Measurements from ENCODE around the gene SLC30A3.

The SLC30A3 gene

DNA sequence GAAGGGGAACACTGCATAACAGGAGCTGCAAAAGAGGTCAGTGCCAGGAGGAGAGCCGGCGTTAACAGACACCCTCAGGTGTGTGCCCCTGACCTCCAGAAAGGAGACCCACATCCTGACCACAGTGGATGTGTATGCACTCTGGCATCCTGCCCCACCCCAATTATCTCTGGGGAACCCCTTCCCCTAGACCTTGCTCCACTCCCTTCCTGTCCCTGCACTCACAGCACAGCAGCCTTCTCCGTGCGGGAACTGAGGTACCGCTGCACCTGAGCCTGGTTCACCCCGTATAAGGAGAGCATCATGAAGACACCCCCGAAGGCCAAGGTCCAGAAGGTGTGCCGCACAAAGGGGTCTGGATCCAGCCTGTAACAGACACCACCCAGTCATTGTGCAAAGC, 58.3 kb downstream of the SLC30A3 start:
- TF ChIP-seq, protein P1, sequence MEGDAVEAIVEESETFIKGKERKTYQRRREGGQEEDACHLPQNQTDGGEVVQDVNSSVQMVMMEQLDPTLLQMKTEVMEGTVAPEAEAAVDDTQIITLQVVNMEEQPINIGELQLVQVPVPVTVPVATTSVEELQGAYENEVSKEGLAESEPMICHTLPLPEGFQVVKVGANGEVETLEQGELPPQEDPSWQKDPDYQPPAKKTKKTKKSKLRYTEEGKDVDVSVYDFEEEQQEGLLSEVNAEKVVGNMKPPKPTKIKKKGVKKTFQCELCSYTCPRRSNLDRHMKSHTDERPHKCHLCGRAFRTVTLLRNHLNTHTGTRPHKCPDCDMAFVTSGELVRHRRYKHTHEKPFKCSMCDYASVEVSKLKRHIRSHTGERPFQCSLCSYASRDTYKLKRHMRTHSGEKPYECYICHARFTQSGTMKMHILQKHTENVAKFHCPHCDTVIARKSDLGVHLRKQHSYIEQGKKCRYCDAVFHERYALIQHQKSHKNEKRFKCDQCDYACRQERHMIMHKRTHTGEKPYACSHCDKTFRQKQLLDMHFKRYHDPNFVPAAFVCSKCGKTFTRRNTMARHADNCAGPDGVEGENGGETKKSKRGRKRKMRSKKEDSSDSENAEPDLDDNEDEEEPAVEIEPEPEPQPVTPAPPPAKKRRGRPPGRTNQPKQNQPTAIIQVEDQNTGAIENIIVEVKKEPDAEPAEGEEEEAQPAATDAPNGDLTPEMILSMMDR (IDR thresholded peaks at IDR 0.05), result no peak
- H3K27ac ChIP-seq, result no peak overlapping the region
- no peak overlapping the region for H3K4me3 ChIP-seq
- no peak for DNase-seq (ENCODE audit: low spot score)

DNA sequence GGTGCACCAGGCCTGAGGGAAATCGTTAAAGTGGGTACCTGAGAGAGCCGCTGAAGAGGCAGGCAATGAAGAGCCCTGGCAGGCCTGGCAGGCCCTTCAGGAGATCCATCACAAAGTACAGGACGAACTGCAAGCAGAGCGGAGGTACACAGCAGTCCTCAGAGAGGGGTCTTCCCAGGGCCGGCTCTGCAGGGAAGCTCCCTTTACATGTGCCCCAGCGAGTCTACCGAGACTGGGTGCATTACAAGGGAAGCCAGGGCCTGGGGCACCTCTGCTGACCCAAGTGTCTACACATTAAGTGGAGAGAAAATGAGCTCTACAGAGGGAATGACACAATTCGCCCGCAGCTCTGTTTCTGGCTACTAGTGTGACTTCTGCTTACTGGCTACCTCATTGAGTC, 59.1 kb downstream of the SLC30A3 start:
- TF ChIP-seq, protein P1 (IDR thresholded peaks at IDR 0.05), result no peak
- DNase-seq (ENCODE audit: low spot score), result peak; percentile 57
- H3K27ac ChIP-seq, result no peak overlapping the region
- H3K4me3 ChIP-seq, result no peak overlapping the region

All from coronary artery (tissue), 2 donors.